Measurements from ENCODE around the gene RFX8. TPM values are rescaled to one million over a fixed set of nuclear protein-coding genes. Genes with fewer than 3 reads are reported as not detected.

RFX8 gene
- total and polyA plus RNA-seq, 2 of the 8 experiments (the other 6 are each of a cell fraction or from before 2014, with no cell fraction given), result 0.60 to 0.97 TPM

DNA sequence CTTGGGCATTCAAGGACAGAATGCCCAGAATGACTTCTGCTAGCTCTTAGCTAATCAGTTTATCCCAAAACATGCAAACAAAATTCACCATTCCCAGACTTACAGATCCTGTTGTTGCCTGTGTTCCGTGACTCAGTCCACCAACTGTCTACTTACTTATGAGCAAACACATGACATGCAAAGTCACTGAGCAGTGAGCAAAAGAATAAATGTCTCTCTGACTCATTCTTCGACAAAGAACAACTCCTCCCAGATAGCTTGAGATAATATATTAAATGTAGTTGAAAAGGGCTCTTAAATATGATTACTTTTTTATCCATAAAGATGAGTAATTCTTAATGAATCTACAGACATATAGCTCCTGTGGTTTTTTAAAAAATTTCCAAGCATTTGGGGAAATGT is 78.6 kb downstream of the RFX8 start:
- no peak overlapping the region for H2BK20ac ChIP-seq (ENCODE audit: low read length)
- H2BK5ac ChIP-seq (ENCODE audit: low read depth, low read length), result no peak overlapping the region
- H3K79me1 ChIP-seq (ENCODE audit: low read depth, low read length), result no peaks in the 10 kb centered on the region
- no peaks in the 10 kb centered on the region for H3K79me2 ChIP-seq (ENCODE audit: control insufficient read depth in 1 of 2, insufficient read depth in 2 of 2, low read length in 2 of 2)
- H4K20me1 ChIP-seq (replicated peaks in 1 of 2; ENCODE audit: control insufficient read depth in 1 of 2, insufficient read depth in 2 of 2, low read length in 2 of 2), result no peaks in the 10 kb centered on the region
- H3K23me2 ChIP-seq (ENCODE audit: low read depth, low read length), result no peaks in the 10 kb centered on the region
- no peak overlapping the region for H4K91ac ChIP-seq (replicated peaks; ENCODE audit: insufficient read length, low read length)
- peaks cover 1 to 7% (median 3%) of the 10 kb centered on the region in 4 experiments; a peak in 4 of 7 replicates for H3K4me1 ChIP-seq (replicated peaks in 1 of 4; ENCODE audit: control insufficient read depth in 3 of 4, insufficient read depth in 4 of 4, low read length in 3 of 4)
- no peak overlapping the region for H2AK5ac ChIP-seq (ENCODE audit: low read depth, low read length)
- no peak overlapping the region for H3K4me3 ChIP-seq (ENCODE audit: extremely low read depth in 1 of 4, insufficient read depth in 2 of 4, low read depth in 3 of 4, low read length in 4 of 4)
- no peak overlapping the region for H3K9ac ChIP-seq (replicated peaks in 1 of 4; ENCODE audit: extremely low read depth in 1 of 4, low read depth in 3 of 4, low read length in 3 of 4)
- H4K5ac ChIP-seq (ENCODE audit: insufficient read length, low read depth, low read length), result no peak overlapping the region
- POLR2A ChIA-PET (ENCODE audit: partially characterized antibody), result no interaction called here
- no peak overlapping the region for H3K18ac ChIP-seq (ENCODE audit: extremely low read depth, low read length)
- H2BK12ac ChIP-seq (ENCODE audit: low read depth, low read length), result no peak overlapping the region
- no peak overlapping the region for H3K27ac ChIP-seq (ENCODE audit: low read depth, low read length)
- no peaks in the 10 kb centered on the region for H3K36me3 ChIP-seq (ENCODE audit: control insufficient read depth in 2 of 4, insufficient read depth in 4 of 4, low read length in 3 of 4)
- no peak overlapping the region for H3K4ac ChIP-seq (replicated peaks; ENCODE audit: insufficient read length, low read depth, low read length)
- DNase-seq (ENCODE audit: low read depth in 1 of 2, low spot score in 2 of 2), result no peak
- H4K8ac ChIP-seq (ENCODE audit: extremely low read depth, insufficient read depth, low read length), result no peak overlapping the region
- WGBS, 2 experiments (ENCODE audit: extremely low coverage in 1 of 2, insufficient coverage in 1 of 2, insufficient read length in 1 of 2, insufficient replicate concordance in 2 of 2, low coverage in 1 of 2, low lambda C conversion rate in 2 of 2, missing lambda C conversion rate in 1 of 2), result 93% methylated on average over 2 of the region's 2 CpGs; no CpG with 5 or more reads in 1 of the 2 experiments
- no peak overlapping the region for H3K56ac ChIP-seq (replicated peaks; ENCODE audit: insufficient read length, low read depth, low read length)
- no peak for FAIRE-seq
- no peaks in the 10 kb centered on the region for H3K27me3 ChIP-seq (replicated peaks in 1 of 4; ENCODE audit: control insufficient read depth in 3 of 4, extremely low read depth in 1 of 4, insufficient read depth in 3 of 4, low read length in 3 of 4)
- H2BK15ac ChIP-seq (ENCODE audit: low read length), result no peak overlapping the region
- H2AFZ ChIP-seq (ENCODE audit: low read length), result no peak overlapping the region
- H3K14ac ChIP-seq (ENCODE audit: insufficient read length), result no peak overlapping the region
- no peaks in the 10 kb centered on the region for H3K9me3 ChIP-seq (ENCODE audit: insufficient read depth in 2 of 2, low read depth in 1 of 2, low read length in 1 of 2)
- no peak overlapping the region for H2BK120ac ChIP-seq (replicated peaks; ENCODE audit: low read depth, low read length)
- no peak overlapping the region for H3K23ac ChIP-seq (ENCODE audit: insufficient read length)
- CTCF ChIA-PET (ENCODE audit: partially characterized antibody), result interaction anchor here (1.2 to 5.4 kb wide), 5 partner anchors 9 to 54 kb away, joined by 3 to 32 read pairs (median 6); partner anchors contain the start of gene CREG2
- no peak overlapping the region for H3K4me2 ChIP-seq (ENCODE audit: insufficient read depth in 1 of 2, low read depth in 2 of 2, low read length in 2 of 2)
- TF ChIP-seq, protein P1, sequence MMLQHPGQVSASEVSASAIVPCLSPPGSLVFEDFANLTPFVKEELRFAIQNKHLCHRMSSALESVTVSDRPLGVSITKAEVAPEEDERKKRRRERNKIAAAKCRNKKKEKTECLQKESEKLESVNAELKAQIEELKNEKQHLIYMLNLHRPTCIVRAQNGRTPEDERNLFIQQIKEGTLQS (IDR thresholded peaks at IDR 0.05; ENCODE audit: insufficient read depth, low read depth, low read length), result no peak
- TF ChIP-seq EP300 (IDR thresholded peaks at IDR 0.05; ENCODE audit: borderline replicate concordance in 1 of 2, low read depth in 2 of 2, low read length in 2 of 2), result no peak
- TF ChIP-seq RFX5 (IDR thresholded peaks at IDR 0.05; ENCODE audit: borderline replicate concordance, low read depth, low read length), result no peak
- no peak for TF ChIP-seq ZNF274 (IDR thresholded peaks at IDR 0.05; ENCODE audit: borderline replicate concordance, extremely low read depth, low read length)
- TF ChIP-seq, protein P2, sequence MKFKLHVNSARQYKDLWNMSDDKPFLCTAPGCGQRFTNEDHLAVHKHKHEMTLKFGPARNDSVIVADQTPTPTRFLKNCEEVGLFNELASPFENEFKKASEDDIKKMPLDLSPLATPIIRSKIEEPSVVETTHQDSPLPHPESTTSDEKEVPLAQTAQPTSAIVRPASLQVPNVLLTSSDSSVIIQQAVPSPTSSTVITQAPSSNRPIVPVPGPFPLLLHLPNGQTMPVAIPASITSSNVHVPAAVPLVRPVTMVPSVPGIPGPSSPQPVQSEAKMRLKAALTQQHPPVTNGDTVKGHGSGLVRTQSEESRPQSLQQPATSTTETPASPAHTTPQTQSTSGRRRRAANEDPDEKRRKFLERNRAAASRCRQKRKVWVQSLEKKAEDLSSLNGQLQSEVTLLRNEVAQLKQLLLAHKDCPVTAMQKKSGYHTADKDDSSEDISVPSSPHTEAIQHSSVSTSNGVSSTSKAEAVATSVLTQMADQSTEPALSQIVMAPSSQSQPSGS (IDR thresholded peaks at IDR 0.05; ENCODE audit: low read length), result no peak
- TF ChIP-seq TEAD4 (IDR thresholded peaks at IDR 0.05; ENCODE audit: low read depth, low read length), result no peak
- no peak for TF ChIP-seq JUND (IDR thresholded peaks at IDR 0.05; ENCODE audit: low read length)
- no peak for TF ChIP-seq EZH2 (IDR thresholded peaks at IDR 0.05; ENCODE audit: low read depth, low read length, severe bottlenecking)
- TF ChIP-seq BACH1 (IDR thresholded peaks at IDR 0.05; ENCODE audit: low read length), result no peak
- TF ChIP-seq CTBP2 (IDR thresholded peaks at IDR 0.05; ENCODE audit: borderline replicate concordance, insufficient read depth, insufficient read length, low read length), result no peak
- no peak for TF ChIP-seq RXRA (IDR thresholded peaks at IDR 0.05; ENCODE audit: insufficient read depth, low read depth, low read length)

Measured in H1 (cell line).